A673 (cell line): ENCODE results near the gene CUL1. TPM values are rescaled to one million over a fixed set of nuclear protein-coding genes. Genes with fewer than 3 reads are reported as not detected.

ENCODE experiments used
- BruUV-seq: library from RNA; stranded (reverse); fragments of 400-500 nt; replicated peaks from 2 replicates; lab custom pipeline; 2021; lab: Mats Ljungman, UMichigan
- CTCF ChIA-PET: fragments of 300-600 bp; sonication (Branson Sonifier 250); formaldehyde crosslinking; loops from one replicate; lab custom pipeline; 2022; ENCODE audit warnings: antibody characterized with exemption; lab: Charles Lee
- POLR2A ChIA-PET: fragments of 300-600 bp; sonication (Branson Sonifier 250); formaldehyde crosslinking; loops from one replicate; lab custom pipeline; 2022; ENCODE audit warnings: antibody characterized with exemption; ENCODE audit not compliant: low non-redundant PET; lab: Charles Lee
- DNase-seq: peaks from one replicate; pipeline ENCODE4 v3.0.0-alpha.2; 2015; ENCODE audit warnings: low spot score
- H3K27ac ChIP-seq: fragments of 200-600 bp; sonication (generic); 2 replicates; pipeline ENCODE4 v1.5.1; 2016; ENCODE audit warnings: mixed run types, low read depth, mild to moderate bottlenecking, mixed read lengths, antibody characterized with exemption, low read length; ENCODE audit not compliant: poor library complexity, severe bottlenecking
- H3K27me3 ChIP-seq: fragments of 200-600 bp; sonication (generic); replicated peaks from 2 replicates; pipeline ENCODE4 v1.6.1; 2017; ENCODE audit warnings: mixed run types, low read depth, mild to moderate bottlenecking, mixed read lengths, antibody characterized with exemption, low read length; ENCODE audit not compliant: insufficient read depth, poor library complexity
- H3K36me3 ChIP-seq: fragments of 200-600 bp; sonication (generic); 2 replicates; pipeline ENCODE4 v1.6.1; 2016; ENCODE audit warnings: mixed run types, mild to moderate bottlenecking, mixed read lengths, antibody characterized with exemption, low read length; ENCODE audit not compliant: insufficient read depth, poor library complexity, severe bottlenecking
- H3K4me1 ChIP-seq: fragments of 200-600 bp; sonication (generic); 2 replicates; pipeline ENCODE4 v1.6.1; 2017; ENCODE audit warnings: mixed run types, mild to moderate bottlenecking, mixed read lengths, antibody characterized with exemption, low read length; ENCODE audit not compliant: insufficient read depth, poor library complexity, severe bottlenecking
- H3K4me3 ChIP-seq: fragments of 200-600 bp; sonication (generic); 2 replicates; pipeline ENCODE4 v1.5.1; 2016; ENCODE audit warnings: low read depth, mixed run types, mild to moderate bottlenecking, mixed read lengths, low read length; ENCODE audit not compliant: poor library complexity, severe bottlenecking
- H3K9me3 ChIP-seq: fragments of 200-600 bp; sonication (generic); 2 replicates; pipeline ENCODE4 v1.6.1; 2016; ENCODE audit warnings: mixed run types, low read depth, mild to moderate bottlenecking, mixed read lengths, antibody characterized with exemption, low read length; ENCODE audit not compliant: poor library complexity, severe bottlenecking
- EZH2 ChIP-seq: fragments of 200-600 bp; sonication (generic); IDR thresholded peaks from 2 replicates; pipeline ENCODE4 v1.6.1; 2017; ENCODE audit warnings: borderline replicate concordance, low read depth, mild to moderate bottlenecking, mixed read lengths, antibody characterized with exemption, low read length; ENCODE audit not compliant: poor library complexity, severe bottlenecking
- intact Hi-C: fragments of 100-400 bp; cut with micrococcal nuclease; formaldehyde crosslinking; loops from one replicate; pipeline ENCODE4 v1.10.0; 2022; ENCODE audit not compliant: unreplicated experiment
- total RNA-seq: library from RNA; stranded (reverse); gene quantifications from 2 replicates; pipeline ENCODE4 v1.2.3, GENCODE V29; 2021
- TF ChIP-seq, protein P1 (sequence below): fragments of 300-800, 200-600 bp; sonication (generic); conservative IDR thresholded peaks from 2 replicates; pipeline ENCODE4 v1.5.1; 2017; ENCODE audit warnings: low read depth, mild to moderate bottlenecking, antibody characterized with exemption, low read length, moderate library complexity, mixed read lengths

CUL1 gene
- total RNA-seq, 1 experiment from 2014 or later = 75.5 TPM

GRCh38 chr7:148802101-148802493, 103.4 kb downstream of the CUL1 start:
- no peak for DNase-seq
- Histone ChIP-seq H3K4me1 (no peaks in the 10 kb centered on the region), H3K27ac (no peak overlapping the region), H3K9me3 (no peaks in the 10 kb centered on the region), H3K27me3 (no peaks in the 10 kb centered on the region), H3K36me3 (peaks cover 86% of the 10 kb centered on the region), H3K4me3 (no peak overlapping the region)
- TF ChIP-seq, protein P1, sequence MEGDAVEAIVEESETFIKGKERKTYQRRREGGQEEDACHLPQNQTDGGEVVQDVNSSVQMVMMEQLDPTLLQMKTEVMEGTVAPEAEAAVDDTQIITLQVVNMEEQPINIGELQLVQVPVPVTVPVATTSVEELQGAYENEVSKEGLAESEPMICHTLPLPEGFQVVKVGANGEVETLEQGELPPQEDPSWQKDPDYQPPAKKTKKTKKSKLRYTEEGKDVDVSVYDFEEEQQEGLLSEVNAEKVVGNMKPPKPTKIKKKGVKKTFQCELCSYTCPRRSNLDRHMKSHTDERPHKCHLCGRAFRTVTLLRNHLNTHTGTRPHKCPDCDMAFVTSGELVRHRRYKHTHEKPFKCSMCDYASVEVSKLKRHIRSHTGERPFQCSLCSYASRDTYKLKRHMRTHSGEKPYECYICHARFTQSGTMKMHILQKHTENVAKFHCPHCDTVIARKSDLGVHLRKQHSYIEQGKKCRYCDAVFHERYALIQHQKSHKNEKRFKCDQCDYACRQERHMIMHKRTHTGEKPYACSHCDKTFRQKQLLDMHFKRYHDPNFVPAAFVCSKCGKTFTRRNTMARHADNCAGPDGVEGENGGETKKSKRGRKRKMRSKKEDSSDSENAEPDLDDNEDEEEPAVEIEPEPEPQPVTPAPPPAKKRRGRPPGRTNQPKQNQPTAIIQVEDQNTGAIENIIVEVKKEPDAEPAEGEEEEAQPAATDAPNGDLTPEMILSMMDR = no peak
- TF ChIP-seq EZH2 = no peak
- POLR2A ChIA-PET = no interaction called here
- BruUV-seq = no TSS peak
- CTCF ChIA-PET = no interaction called here
- intact Hi-C loops = loop anchor here (10.0 kb wide), 1 partner anchor 163 kb away; no protein-coding TSS in a partner anchor

GRCh38 chr7:148803094-148803493, 104.4 kb downstream of the CUL1 start:
- no peaks in the 10 kb centered on the region for H3K27me3 ChIP-seq
- H3K36me3 ChIP-seq = peaks cover 87% of the 10 kb centered on the region
- intact Hi-C loops = loop anchor here (10.0 kb wide), 1 partner anchor 162 kb away; no protein-coding TSS in a partner anchor
- no peaks in the 10 kb centered on the region for H3K4me1 ChIP-seq
- ChIA-PET POLR2A (no interaction called here), CTCF (no interaction called here)
- BruUV-seq = no TSS peak
- no peak overlapping the region for H3K4me3 ChIP-seq
- TF ChIP-seq EZH2 = no peak
- TF ChIP-seq, protein P1 = no peak
- H3K9me3 ChIP-seq = no peaks in the 10 kb centered on the region
- H3K27ac ChIP-seq = no peak overlapping the region
- DNase-seq = no peak

DNA sequence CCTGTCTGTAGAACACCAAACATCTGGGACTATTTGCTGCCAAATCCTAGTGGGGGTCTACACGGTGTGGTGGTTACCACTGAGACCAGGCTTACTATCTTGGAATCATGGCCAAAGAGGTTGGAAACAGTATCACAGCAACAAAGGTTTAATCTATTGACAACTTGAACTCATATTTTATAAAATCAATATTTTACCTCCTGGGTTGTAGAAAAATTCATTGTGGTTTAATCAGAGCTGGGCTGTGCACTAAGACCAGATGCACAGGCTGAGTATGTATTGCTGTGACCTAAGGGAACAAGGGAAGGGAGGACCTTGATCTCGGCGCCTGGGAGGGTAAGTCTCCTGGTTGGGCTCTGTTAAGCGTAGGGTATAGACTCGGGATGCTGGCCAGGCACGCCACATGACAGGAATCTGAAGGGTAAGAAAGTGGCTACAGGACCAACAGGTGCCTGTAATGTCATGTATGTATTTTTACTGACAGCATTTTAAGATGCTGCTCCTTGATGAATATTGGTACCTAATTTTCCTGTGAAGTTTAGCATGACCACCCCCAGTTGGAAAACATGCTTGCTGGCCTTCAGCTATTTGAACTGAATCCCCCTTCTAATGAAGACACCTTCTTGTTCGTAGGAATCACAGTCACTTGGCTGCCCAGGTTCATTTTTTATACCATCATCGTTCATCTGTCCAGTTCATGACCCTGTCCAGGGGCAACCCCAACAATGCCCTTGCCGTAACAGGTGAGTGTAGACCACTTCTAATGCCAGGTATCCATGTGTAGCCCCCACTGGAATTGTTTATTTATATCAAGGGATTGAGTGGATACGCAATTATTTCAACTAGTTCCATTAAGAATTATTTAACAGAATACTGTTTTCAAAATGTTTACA, 105.9 kb downstream of the CUL1 start:
- TF ChIP-seq EZH2 = no peak
- TF ChIP-seq, protein P1 = no peak
- Histone ChIP-seq H3K9me3 (no peaks in the 10 kb centered on the region), H3K4me3 (no peak overlapping the region), H3K4me1 (no peaks in the 10 kb centered on the region), H3K27ac (no peak overlapping the region), H3K27me3 (no peaks in the 10 kb centered on the region), H3K36me3 (peaks cover 87% of the 10 kb centered on the region)
- no TSS peak for BruUV-seq
- POLR2A ChIA-PET = no interaction called here
- DNase-seq = no peak
- CTCF ChIA-PET = no interaction called here
- intact Hi-C loops = loop anchor here (10.0 kb wide), 1 partner anchor 160 kb away; no protein-coding TSS in a partner anchor
